Mammary epithelial cell (primary cell): Measurements from ENCODE around the gene IGSF21.

Source experiments
- CTCF ChIP-seq, 2 donors: IDR thresholded peaks in 1 of 2; conservative IDR thresholded peaks in 1 of 2; 2 replicates each; pipeline ENCODE4 v1.5.1; 2011 to 2012; ENCODE audit warnings: inconsistent platforms in 2 of 2, low read length in 2 of 2, mild to moderate bottlenecking in 2 of 2, control low read depth in 1 of 2, low read depth in 1 of 2; ENCODE audit not compliant: insufficient read depth in 1 of 2; ENCODE audit errors: extremely low read depth in 1 of 2
- EZH2 ChIP-seq: IDR thresholded peaks from 2 replicates; pipeline ENCODE4 v1.6.1; 2012; ENCODE audit warnings: low read length, inconsistent platforms, borderline replicate concordance

- TF ChIP-seq CTCF (conservative IDR thresholded peaks at IDR 0.05 in 1 of 2, IDR thresholded peaks at IDR 0.05 in 1 of 2; ENCODE audit: extremely low read depth in 1 of 2, insufficient read depth in 1 of 2, low read depth in 1 of 2, low read length in 2 of 2) (no peak), EZH2 (no peak)
These were observed 3.0 kb upstream of the IGSF21 start for GRCh38 chr1:18104546-18105100.
